T-cell (primary cell): ENCODE results near the gene CMC1. TPM values are rescaled to one million over a fixed set of nuclear protein-coding genes. Genes with fewer than 3 reads are reported as not detected.

Experiments
- ATAC-seq, 4 experiments: fragments of 200-7000 bp in 3 of 4; fragments of 150-1000 bp in 1 of 4; cut with Tn5 transposase; replicated peaks in 1 of 4; 1 replicate in 3 of 4; 2 replicates in 1 of 4; pipeline ENCODE4 v1.10.0; 2021; ENCODE audit warnings: moderate library complexity in 3 of 4, mild to moderate bottlenecking in 2 of 4, moderate number of reproducible peaks in 1 of 4
- CTCF ChIA-PET, 2 donors: fragments of 300-600 bp; sonication (Branson Sonifier 250); formaldehyde crosslinking; loops; one replicate each; lab custom pipeline; 2022; ENCODE audit warnings: antibody characterized with exemption in 2 of 2; lab: Charles Lee
- POLR2A ChIA-PET, 2 donors: fragments of 300-600 bp; sonication (Branson Sonifier 250); formaldehyde crosslinking; loops; one replicate each; lab custom pipeline; 2022; ENCODE audit warnings: antibody characterized with exemption in 2 of 2; lab: Charles Lee
- DNase-seq, 35 experiments: peaks; one replicate each; pipeline versions ENCODE4 v3.0.0 to v3.0.0-alpha.2; 2013 to 2023
- H3K27ac ChIP-seq: one replicate; pipeline ENCODE4 v1.5.1; 2013; ENCODE audit warnings: low read length
- H3K27me3 ChIP-seq, 2 experiments: replicated peaks in 1 of 2; 1 replicate in 1 of 2; 2 replicates in 1 of 2; pipeline versions ENCODE4 v1.6.1 to v1.7.0; 2013; ENCODE audit warnings: low read length in 1 of 2, mixed read lengths in 1 of 2; ENCODE audit not compliant: control insufficient read depth in 2 of 2, insufficient read depth in 2 of 2; ENCODE audit errors: extremely low read depth in 1 of 2
- H3K36me3 ChIP-seq, 2 donors: 1 replicate in 1 of 2; 2 replicates in 1 of 2; pipeline versions ENCODE4 v1.6.1 to v1.7.0; 2013; ENCODE audit warnings: low read length in 1 of 2; ENCODE audit not compliant: control insufficient read depth in 2 of 2, insufficient read depth in 1 of 2; ENCODE audit errors: extremely low read depth in 1 of 2
- H3K4me1 ChIP-seq, 2 experiments: 1 replicate in 1 of 2; 2 replicates in 1 of 2; pipeline versions ENCODE4 v1.6.1 to v1.7.0; 2013; ENCODE audit warnings: low read length in 2 of 2, mixed read lengths in 1 of 2; ENCODE audit not compliant: insufficient read depth in 2 of 2, control insufficient read depth in 1 of 2; ENCODE audit errors: extremely low read depth in 1 of 2
- H3K4me3 ChIP-seq, 2 donors: 1 replicate in 1 of 2; 2 replicates in 1 of 2; pipeline versions ENCODE4 v1.5.1 to v1.7.0; 2013; ENCODE audit warnings: mild to moderate bottlenecking in 2 of 2, low read length in 1 of 2, moderate library complexity in 1 of 2; ENCODE audit not compliant: control insufficient read depth in 1 of 2; ENCODE audit errors: extremely low read depth in 1 of 2
- H3K9me3 ChIP-seq: 2 replicates; pipeline ENCODE4 v1.7.0; 2013
- H3K27ac Mint-ChIP-seq, 2 donors: one replicate each; pipeline ENCODE4 v1.8.0; 2020 to 2021; ENCODE audit warnings: mild to moderate bottlenecking in 2 of 2, mixed read lengths in 2 of 2
- H3K27me3 Mint-ChIP-seq, 2 donors: one replicate each; pipeline ENCODE4 v1.8.0; 2021 to 2022; ENCODE audit warnings: mixed read lengths in 2 of 2
- H3K36me3 Mint-ChIP-seq: one replicate; pipeline ENCODE4 v1.8.0; 2021; ENCODE audit warnings: mixed read lengths
- H3K4me1 Mint-ChIP-seq, 3 donors: one replicate each; pipeline ENCODE4 v1.8.0; 2020 to 2022; ENCODE audit warnings: mixed read lengths in 3 of 3, mild to moderate bottlenecking in 1 of 3
- H3K4me3 Mint-ChIP-seq, 3 donors: one replicate each; pipeline ENCODE4 v1.8.0; 2020 to 2022; ENCODE audit warnings: mild to moderate bottlenecking in 3 of 3, mixed read lengths in 3 of 3, moderate library complexity in 3 of 3
- H3K9me3 Mint-ChIP-seq, 3 donors: one replicate each; pipeline ENCODE4 v1.8.0; 2020 to 2022; ENCODE audit warnings: mixed read lengths in 3 of 3
- WGBS: methylation state at CpG from one replicate; pipeline ENCODE4 v1.1.5; 2013; ENCODE audit warnings: missing lambda C conversion rate; ENCODE audit not compliant: insufficient coverage; 5-methylcytosine and 5-hydroxymethylcytosine counted together
- total RNA-seq, 35 experiments: library from RNA in 6 of 35; stranded (reverse) in 6 of 35; fragments of 120-200 nt in 1 of 35; gene quantifications; one replicate each; pipeline versions ENCODE4 v1.2.1 to v1.2.4 and lab custom pipeline; 2013 to 2026

Gene CMC1
- total RNA-seq, 5 donors from 2014 or later (not counting 1 experiment from before 2014, with no cell fraction given), result 11.1 to 45.3 (median 18.8) TPM

DNA sequence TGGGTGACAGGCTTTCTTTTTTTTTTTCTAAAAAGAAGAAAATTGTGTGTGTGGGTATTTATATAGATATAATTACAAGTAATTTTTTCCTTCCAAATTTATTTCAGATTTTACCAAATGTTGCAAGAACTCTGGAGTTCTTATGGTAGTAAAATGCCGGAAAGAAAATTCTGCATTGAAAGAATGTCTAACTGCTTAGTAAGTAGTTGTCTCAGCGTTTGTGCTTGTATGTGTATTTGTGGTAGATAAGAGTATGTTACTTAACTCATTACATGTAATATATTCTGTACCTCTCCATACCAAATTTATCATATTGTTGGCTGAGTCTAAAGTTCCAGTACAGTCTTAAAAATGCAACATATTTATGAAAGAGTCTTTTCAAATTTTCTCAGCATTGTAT is 74.8 kb downstream of the CMC1 start:
- H3K4me1 ChIP-seq, result no peaks in the 10 kb centered on the region
- no peaks in the 10 kb centered on the region for H3K9me3 ChIP-seq
- H3K4me3 ChIP-seq, result no peak overlapping the region
- Mint-ChIP-seq H3K4me1 (peaks cover 0 to 21% (median 10%) of the 10 kb centered on the region in 3 donors), H3K9me3 (no peaks in the 10 kb centered on the region), H3K4me3 (no peak overlapping the region), H3K27ac (no peak overlapping the region), H3K36me3 (peaks cover 16% of the 10 kb centered on the region), H3K27me3 (no peaks in the 10 kb centered on the region)
- DNase-seq, result no peak
- no peak for ATAC-seq
- H3K36me3 ChIP-seq, result peaks cover 4 to 25% of the 10 kb centered on the region in 2 donors
- ChIA-PET POLR2A (interaction anchor here (0.5 to 0.7 kb wide), 2 partner anchors 10 to 947 kb away, joined by 3 to 4 read pairs; no protein-coding TSS in a partner anchor), CTCF (interaction anchor here in 1 of 2 donors (0.5 to 0.6 kb wide), 2 partner anchors 10 to 20 kb away, joined by 3 to 6 read pairs; no protein-coding TSS in a partner anchor)
- no peak overlapping the region for H3K27ac ChIP-seq
- WGBS, result no CpG with 5 or more reads among the region's 2 CpGs
- H3K27me3 ChIP-seq, result no peaks in the 10 kb centered on the region

GRCh38 chr3:28317438-28318022 is 76.1 kb downstream of the CMC1 start:
- H3K27me3 ChIP-seq, result no peaks in the 10 kb centered on the region
- no peaks in the 10 kb centered on the region for H3K9me3 ChIP-seq
- ChIA-PET CTCF (interaction anchor here (0.6 to 2.6 kb wide), 16 partner anchors 9 to 635 kb away, joined by 3 to 72 read pairs (median 4); partner anchors contain the start of genes AZI2 (in 1 of the 2) and ZCWPW2 (in 1 of the 2)), POLR2A (interaction anchor here in 1 of 2 donors (0.9 kb wide), 1 partner anchor 11 kb away, joined by 3 read pairs; no protein-coding TSS in a partner anchor)
- no peak overlapping the region for H3K27ac ChIP-seq
- Mint-ChIP-seq H3K27ac (no peak overlapping the region), H3K27me3 (no peaks in the 10 kb centered on the region), H3K4me1 (peaks cover 0 to 22% (median 14%) of the 10 kb centered on the region in 3 donors), H3K4me3 (no peak overlapping the region), H3K9me3 (no peaks in the 10 kb centered on the region), H3K36me3 (peaks cover 16% of the 10 kb centered on the region)
- ATAC-seq (peak; percentile 76 to 94 (median 88)), DNase-seq (peak in 25 of 35 experiments; percentile 1 to 79 (median 17))
- peaks cover 4 to 31% of the 10 kb centered on the region in 2 donors for H3K36me3 ChIP-seq
- no CpG with 5 or more reads among the region's 2 CpGs for WGBS
- H3K4me3 ChIP-seq, result no peak overlapping the region
- no peaks in the 10 kb centered on the region for H3K4me1 ChIP-seq

GRCh38 chr3:28320981-28321380 is 79.6 kb downstream of the CMC1 start:
- POLR2A ChIA-PET, result no interaction called here
- no peaks in the 10 kb centered on the region for H3K27me3 Mint-ChIP-seq
- peaks cover 0 to 34% (median 19%) of the 10 kb centered on the region in 3 donors for H3K4me1 Mint-ChIP-seq
- no peak for DNase-seq
- peak overlapping the region in 1 of 2 donors; percentile 59 for H3K27ac Mint-ChIP-seq
- no peaks in the 10 kb centered on the region for H3K9me3 ChIP-seq
- peaks cover 33% of the 10 kb centered on the region for H3K36me3 Mint-ChIP-seq
- H3K9me3 Mint-ChIP-seq, result no peaks in the 10 kb centered on the region
- no peak for ATAC-seq
- H3K4me3 Mint-ChIP-seq, result no peak overlapping the region
- peaks cover 4 to 33% of the 10 kb centered on the region in 2 donors for H3K36me3 ChIP-seq
- CTCF ChIA-PET, result interaction anchor here (0.6 to 2.0 kb wide), 4 partner anchors 8 to 609 kb away, joined by 4 to 15 read pairs (median 5); no protein-coding TSS in a partner anchor
- no peak overlapping the region for H3K27ac ChIP-seq
- no peaks in the 10 kb centered on the region for H3K4me1 ChIP-seq
- no peaks in the 10 kb centered on the region for H3K27me3 ChIP-seq
- no peak overlapping the region for H3K4me3 ChIP-seq

- no peaks in the 10 kb centered on the region for H3K9me3 Mint-ChIP-seq
- Histone ChIP-seq H3K27me3 (no peaks in the 10 kb centered on the region), H3K27ac (no peak overlapping the region), H3K4me3 (no peak overlapping the region), H3K9me3 (no peaks in the 10 kb centered on the region), H3K4me1 (peaks cover 0 to 4% of the 10 kb centered on the region in 2 experiments), H3K36me3 (peaks cover 4 to 33% of the 10 kb centered on the region in 2 donors)
- no peaks in the 10 kb centered on the region for H3K27me3 Mint-ChIP-seq
- ChIA-PET POLR2A (interaction anchor here in 1 of 2 donors (0.6 kb wide), 1 partner anchor 610 kb away, joined by 5 read pairs; no protein-coding TSS in a partner anchor), CTCF (interaction anchor here (0.6 to 2.0 kb wide), 8 partner anchors 8 to 638 kb away, joined by 3 to 15 read pairs (median 4); no protein-coding TSS in a partner anchor)
- H3K36me3 Mint-ChIP-seq, result peaks cover 33% of the 10 kb centered on the region
- no CpG with 5 or more reads among the region's 1 CpG for WGBS
- H3K4me3 Mint-ChIP-seq, result no peak overlapping the region
- ATAC-seq, result no peak
- DNase-seq, result no peak
- H3K4me1 Mint-ChIP-seq, result peaks cover 0 to 45% (median 31%) of the 10 kb centered on the region in 3 donors
- H3K27ac Mint-ChIP-seq, result no peak overlapping the region
Measured at GRCh38 chr3:28322464-28322863, 81.0 kb downstream of the CMC1 start.

DNA sequence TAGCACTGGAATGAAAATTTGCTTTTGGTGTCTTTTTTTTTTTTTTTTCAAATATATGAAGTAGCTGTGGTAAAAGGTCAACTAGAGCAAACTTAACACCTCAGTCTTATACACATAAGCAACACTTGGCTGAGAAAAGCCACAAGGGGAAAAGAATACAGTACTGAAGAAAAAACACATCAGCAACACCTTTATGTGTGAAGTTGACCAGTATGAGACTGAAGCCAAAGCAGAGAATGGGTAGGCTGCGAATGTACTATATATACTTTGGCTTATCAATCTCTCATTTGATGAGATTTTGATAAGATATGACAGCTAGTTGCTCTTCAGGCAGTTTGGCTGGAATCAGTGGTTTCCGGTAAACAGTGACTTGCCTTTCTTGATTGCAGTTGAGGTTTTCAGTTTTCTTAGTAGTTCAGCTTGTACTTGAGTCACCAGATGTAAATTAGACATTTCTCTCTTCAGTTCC is 85.1 kb downstream of the CMC1 start:
- H3K4me1 ChIP-seq, result peaks cover 0 to 4% of the 10 kb centered on the region in 2 experiments
- Mint-ChIP-seq H3K9me3 (no peaks in the 10 kb centered on the region), H3K27me3 (no peaks in the 10 kb centered on the region), H3K36me3 (peaks cover 19% of the 10 kb centered on the region), H3K27ac (peak overlapping the region; percentile 53 to 68), H3K4me3 (no peak overlapping the region), H3K4me1 (peaks cover 0 to 31% (median 24%) of the 10 kb centered on the region in 3 donors)
- H3K9me3 ChIP-seq, result no peaks in the 10 kb centered on the region
- ATAC-seq, result peak; percentile 66 to 86 (median 80)
- ChIA-PET POLR2A (interaction anchor here (0.6 to 1.6 kb wide), 11 partner anchors 11 to 1027 kb away, joined by 3 to 12 read pairs (median 5); partner anchors contain the start of genes AZI2 (in 1 of the 2) and ZCWPW2 (in 1 of the 2)), CTCF (interaction anchor here (0.6 to 6.3 kb wide), 30 partner anchors 8 to 1874 kb away, joined by 3 to 207 read pairs (median 6); partner anchors contain the start of genes EOMES (in 2 of the 2), AZI2 (in 1 of the 2) and ZCWPW2 (in 1 of the 2))
- peaks cover 0 to 8% of the 10 kb centered on the region in 2 donors for H3K36me3 ChIP-seq
- no peaks in the 10 kb centered on the region for H3K27me3 ChIP-seq
- DNase-seq, result peak in 24 of 35 experiments; percentile 0 to 73 (median 17)
- WGBS, result no CpG with 5 or more reads among the region's 2 CpGs
- peak overlapping the region; percentile 20 for H3K27ac ChIP-seq
- no peak overlapping the region for H3K4me3 ChIP-seq
